OCI-LY1 (cell line): ENCODE results near the gene RAD51B.

Source experiments
- H2AFZ ChIP-seq: fragments of 200-600 bp; sonication (generic), shearing (Covaris generic); 2 replicates; pipeline ENCODE4 v1.6.0; 2014; ENCODE audit warnings: antibody characterized with exemption, mild to moderate bottlenecking, low read length
- H3F3A ChIP-seq: fragments of 200-600 bp; sonication (generic), shearing (Covaris generic); 2 replicates; pipeline ENCODE4 v1.6.0; 2014; ENCODE audit warnings: mild to moderate bottlenecking, antibody characterized with exemption, low read length, moderate library complexity; ENCODE audit not compliant: insufficient read depth
- H3K27ac ChIP-seq: fragments of 200-600 bp; sonication (generic); 2 replicates; pipeline ENCODE4 v1.5.1; 2014; ENCODE audit warnings: low read length, mixed run types, mild to moderate bottlenecking, low read depth; ENCODE audit not compliant: poor library complexity, severe bottlenecking
- H3K27me3 ChIP-seq: fragments of 200-600 bp; sonication (generic); 2 replicates; pipeline ENCODE4 v1.6.0; 2014; ENCODE audit warnings: antibody characterized with exemption, mild to moderate bottlenecking, low read length, moderate library complexity; ENCODE audit not compliant: insufficient read depth
- H3K36me3 ChIP-seq: fragments of 200-600 bp; sonication (generic); 2 replicates; pipeline ENCODE4 v1.6.1; 2014; ENCODE audit warnings: mild to moderate bottlenecking, antibody characterized with exemption, low read length, moderate library complexity, mixed read lengths; ENCODE audit not compliant: insufficient read depth
- H3K4me1 ChIP-seq: fragments of 200-600 bp; sonication (generic); 2 replicates; pipeline ENCODE4 v1.5.1; 2014; ENCODE audit warnings: mild to moderate bottlenecking, low read length, moderate library complexity; ENCODE audit not compliant: insufficient read depth, severe bottlenecking
- H3K4me2 ChIP-seq: fragments of 200-600 bp; sonication (generic), shearing (Covaris generic); 2 replicates; pipeline ENCODE4 v1.6.1; 2014; ENCODE audit warnings: low read length
- H3K4me3 ChIP-seq: fragments of 200-600 bp; sonication (generic); 2 replicates; pipeline ENCODE4 v1.5.1; 2014; ENCODE audit warnings: low read length, low read depth, mild to moderate bottlenecking, mixed read lengths; ENCODE audit not compliant: poor library complexity, severe bottlenecking
- H3K79me2 ChIP-seq: fragments of 200-600 bp; shearing (Covaris generic); 2 replicates; pipeline ENCODE4 v1.6.1; 2016; ENCODE audit warnings: mixed run types, low read length, mixed read lengths; ENCODE audit not compliant: insufficient read depth
- H3K9ac ChIP-seq: fragments of 200-600 bp; sonication (generic), shearing (Covaris generic); 2 replicates; pipeline ENCODE4 v1.6.1; 2014; ENCODE audit warnings: mild to moderate bottlenecking, low read length, mixed read lengths
- H3K9me2 ChIP-seq: fragments of 200-600 bp; sonication (generic), shearing (Covaris generic); 2 replicates; pipeline ENCODE4 v1.6.1; 2014; ENCODE audit warnings: low read depth, mild to moderate bottlenecking, low read length, mixed read lengths
- H3K9me3 ChIP-seq: fragments of 200-600 bp; shearing (Covaris generic); 2 replicates; pipeline ENCODE4 v1.6.1; 2014; ENCODE audit warnings: low read length, mixed read lengths
- H4K20me1 ChIP-seq: fragments of 200-600 bp; sonication (generic), shearing (Covaris generic); 2 replicates; pipeline ENCODE4 v1.6.0; 2016; ENCODE audit warnings: mild to moderate bottlenecking, low read length; ENCODE audit not compliant: insufficient read depth
- CTCF ChIP-seq: fragments of 200-600 bp; sonication (generic), shearing (Covaris generic); IDR thresholded peaks from 2 replicates; pipeline ENCODE4 v1.5.1; 2017; ENCODE audit warnings: mild to moderate bottlenecking, antibody characterized with exemption, low read length, moderate library complexity, mixed read lengths
- EZH2 ChIP-seq: fragments of 200-600 bp; sonication (generic), shearing (Covaris generic); IDR thresholded peaks from 2 replicates; pipeline ENCODE4 v1.8.0; 2017; ENCODE audit warnings: borderline replicate concordance, mixed run types, mild to moderate bottlenecking, antibody characterized with exemption, low read length, moderate library complexity, mixed read lengths

The RAD51B gene

DNA sequence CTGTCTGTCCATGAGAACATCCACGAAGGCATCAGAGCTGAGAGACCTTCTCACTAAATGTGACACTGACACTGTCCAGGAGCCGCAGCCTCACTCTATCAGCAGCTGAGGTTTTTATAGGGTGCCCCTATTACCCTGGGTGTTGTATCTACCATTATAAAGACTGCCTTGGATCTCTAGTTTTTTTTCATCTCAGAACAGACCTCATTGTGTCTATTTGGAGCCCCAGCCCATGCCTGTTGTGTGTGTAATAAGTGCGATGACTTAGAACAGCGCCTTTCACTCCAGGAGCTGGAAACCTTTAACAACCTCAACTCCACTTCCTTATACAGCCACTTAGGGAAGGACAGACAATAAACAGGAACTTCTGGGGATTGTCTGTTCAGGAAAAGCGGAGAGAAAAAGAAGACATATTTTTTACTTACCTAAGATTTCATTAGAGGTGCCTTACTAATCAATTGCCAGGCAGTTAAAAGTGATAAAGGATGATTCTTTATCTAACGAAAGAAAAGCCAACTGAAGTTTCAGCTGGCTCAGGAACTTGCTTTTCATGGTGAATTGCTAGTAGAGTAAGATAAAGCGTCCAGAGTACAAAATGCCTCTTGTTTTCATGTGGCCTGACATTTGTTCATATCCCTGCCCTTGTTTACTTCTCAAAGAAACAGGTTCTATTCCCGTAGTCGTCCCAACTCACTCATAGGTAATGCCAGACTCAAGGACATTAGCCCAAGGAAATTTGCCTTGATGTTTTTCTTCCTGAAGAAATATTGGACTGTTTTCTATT lies 420.6 kb downstream of the RAD51B start:
- Histone ChIP-seq H3K27me3 (no peaks in the 10 kb centered on the region), H3K4me3 (no peak overlapping the region), H3K9me2 (no peaks in the 10 kb centered on the region), H3K9ac (no peak overlapping the region), H3K36me3 (no peaks in the 10 kb centered on the region), H3K27ac (no peak overlapping the region), H3K9me3 (no peaks in the 10 kb centered on the region), H2AFZ (no peak overlapping the region), H3K4me2 (no peak overlapping the region), H3K4me1 (no peaks in the 10 kb centered on the region), H4K20me1 (no peaks in the 10 kb centered on the region), H3K79me2 (no peaks in the 10 kb centered on the region), H3F3A (no peaks in the 10 kb centered on the region; the same call in 1 of the 2 replicates)
- TF ChIP-seq EZH2 (no peak), CTCF (no peak)

DNA sequence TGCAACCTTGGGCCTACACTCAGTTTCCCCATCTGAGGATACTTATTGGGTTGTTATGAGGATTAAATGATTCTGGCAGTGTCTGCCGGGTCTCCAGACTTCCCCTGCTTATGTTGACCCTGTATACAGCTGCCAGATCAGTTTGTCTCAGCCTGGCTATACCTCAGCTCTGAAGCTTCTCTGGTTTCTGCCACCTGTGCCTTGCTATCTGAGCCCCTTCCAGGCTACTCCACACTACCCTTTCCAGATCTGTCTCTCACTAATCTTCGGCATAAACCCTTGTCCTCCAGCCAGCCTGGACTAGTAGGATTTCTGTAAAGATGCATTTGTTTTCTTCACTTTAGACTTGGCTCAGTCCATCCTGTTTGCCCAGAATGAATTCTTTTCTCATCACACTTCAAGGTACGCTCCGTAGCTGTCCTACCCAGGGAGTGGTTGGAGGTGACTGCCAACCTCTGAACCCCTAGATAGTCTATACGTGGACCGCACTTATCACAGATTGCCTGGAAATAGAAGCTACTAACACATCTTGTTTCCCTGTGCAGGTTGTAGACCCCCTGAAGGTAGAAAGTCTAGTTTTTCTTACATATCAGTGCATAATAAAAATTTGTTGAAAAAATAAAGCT lies 422.4 kb downstream of the RAD51B start:
- Histone ChIP-seq H3K4me1 (peaks cover 6% of the 10 kb centered on the region), H3K27ac (no peak overlapping the region), H3K36me3 (no peaks in the 10 kb centered on the region), H3K79me2 (no peaks in the 10 kb centered on the region), H3K27me3 (no peaks in the 10 kb centered on the region), H2AFZ (no peak overlapping the region), H3K4me2 (no peak overlapping the region), H4K20me1 (no peaks in the 10 kb centered on the region), H3F3A (no peaks in the 10 kb centered on the region; the same call in 1 of the 2 replicates), H3K4me3 (no peak overlapping the region), H3K9me2 (no peaks in the 10 kb centered on the region), H3K9ac (no peak overlapping the region), H3K9me3 (no peaks in the 10 kb centered on the region)
- TF ChIP-seq CTCF: no peak

DNA sequence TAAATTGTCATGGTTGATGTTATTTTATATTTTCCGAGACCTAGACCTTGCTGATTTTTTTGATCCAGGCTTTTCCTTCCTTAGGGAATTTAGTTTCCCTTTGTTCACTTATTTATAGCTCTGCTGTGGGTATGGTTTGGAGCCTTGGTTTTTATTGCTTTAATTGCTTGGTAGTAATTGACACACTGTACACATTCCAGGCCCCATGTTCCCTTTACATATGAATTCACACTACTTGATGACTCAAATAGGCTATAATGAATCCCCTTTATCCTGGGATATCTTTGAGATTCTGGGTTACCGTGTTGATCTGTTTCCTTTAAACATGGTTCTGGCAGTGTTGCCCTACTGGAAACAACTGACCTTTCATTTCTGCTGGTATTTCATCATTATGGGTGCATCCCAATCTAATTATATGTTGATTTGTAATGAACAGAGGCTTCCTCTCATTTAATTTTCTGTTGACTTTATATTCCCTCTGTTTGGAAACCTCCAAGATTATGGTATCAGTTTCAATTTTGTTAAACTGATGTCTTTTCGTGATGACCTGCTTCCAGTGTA lies 424.0 kb downstream of the RAD51B start:
- no peak overlapping the region for H3K4me3 ChIP-seq
- no peak overlapping the region for H3K27ac ChIP-seq
- no peak overlapping the region for H2AFZ ChIP-seq
- H3F3A ChIP-seq: no peaks in the 10 kb centered on the region; the same call in 1 of the 2 replicates
- no peak overlapping the region for H3K9ac ChIP-seq
- no peaks in the 10 kb centered on the region for H3K36me3 ChIP-seq
- no peaks in the 10 kb centered on the region for H3K27me3 ChIP-seq
- no peaks in the 10 kb centered on the region for H3K9me3 ChIP-seq
- no peaks in the 10 kb centered on the region for H4K20me1 ChIP-seq
- TF ChIP-seq CTCF: no peak
- no peak for TF ChIP-seq EZH2
- no peak overlapping the region for H3K4me2 ChIP-seq
- H3K9me2 ChIP-seq: no peaks in the 10 kb centered on the region
- peaks cover 22% of the 10 kb centered on the region for H3K4me1 ChIP-seq
- H3K79me2 ChIP-seq: no peaks in the 10 kb centered on the region
